K562 (cell line): ENCODE measurements around the gene SLC8A2. TPM values are rescaled to one million over a fixed set of nuclear protein-coding genes. Genes with fewer than 3 reads are reported as not detected.

Experiments
- CEBPG ChIP-seq, 3 experiments: fragments of 200-800 bp in 1 of 3; sonication (Bioruptor generic) in 1 of 3; sonication (generic) in 1 of 3; formaldehyde crosslinking in 1 of 3; IDR thresholded peaks in 2 of 3; conservative IDR thresholded peaks in 1 of 3; 2 replicates each; pipeline versions ENCODE4 v1.6.1 to v1.8.0; 2016 to 2022; ENCODE audit warnings: missing compliant biosample characterization in 2 of 3, missing genetic modification characterization in 2 of 3, mild to moderate bottlenecking in 1 of 3, missing genetic modification reagents in 1 of 3
- FIP1L1 ChIP-seq: fragments of 200-400 bp; formaldehyde crosslinking; IDR thresholded peaks from 2 replicates; pipeline ENCODE4 v1.6.1; 2018; ENCODE audit warnings: mild to moderate bottlenecking, low read depth, low read length; ENCODE audit not compliant: poor library complexity, severe bottlenecking
- HMGXB4 ChIP-seq: sonication (generic); formaldehyde crosslinking; IDR thresholded peaks from 2 replicates; pipeline ENCODE4 v1.8.1; 2023; ENCODE audit warnings: mild to moderate bottlenecking, missing genetic modification reagents
- IRF2 ChIP-seq: sonication (generic); formaldehyde crosslinking; IDR thresholded peaks from 2 replicates; pipeline ENCODE4 v1.8.1; 2022; ENCODE audit warnings: mild to moderate bottlenecking, missing genetic modification reagents
- POLR2AphosphoS5 ChIP-seq: IDR thresholded peaks from 2 replicates; pipeline ENCODE4 v1.6.1; 2011; ENCODE audit warnings: mild to moderate bottlenecking, low read depth, low read length, moderate library complexity; ENCODE audit not compliant: control insufficient read depth, insufficient read depth
- RERE ChIP-seq: sonication (generic); formaldehyde crosslinking; IDR thresholded peaks from 2 replicates; pipeline ENCODE4 v1.8.0; 2023; ENCODE audit warnings: missing genetic modification reagents, mild to moderate bottlenecking, borderline replicate concordance
- TFE3 ChIP-seq: fragments of 450-650 bp; formaldehyde crosslinking; IDR thresholded peaks from 2 replicates; pipeline ENCODE4 v1.4.0; 2020; ENCODE audit warnings: mild to moderate bottlenecking, mixed read lengths
- USF2 ChIP-seq: sonication (generic); formaldehyde crosslinking; IDR thresholded peaks from 2 replicates; pipeline ENCODE4 v1.5.0; 2020; ENCODE audit warnings: missing genetic modification reagents
- ZBTB2 ChIP-seq: fragments of 450-650 bp; IDR thresholded peaks from 2 replicates; pipeline ENCODE4 v1.6.1; 2016; ENCODE audit warnings: antibody characterized with exemption
- ZNF124 ChIP-seq: sonication (generic); formaldehyde crosslinking; IDR thresholded peaks from 2 replicates; pipeline ENCODE4 v1.8.1; 2022; ENCODE audit warnings: missing genetic modification reagents
- ZNF217 ChIP-seq: sonication (generic); formaldehyde crosslinking; IDR thresholded peaks from 2 replicates; pipeline ENCODE4 v1.8.0; 2022; ENCODE audit warnings: mild to moderate bottlenecking, missing genetic modification reagents
- ZNF224 ChIP-seq: sonication (generic); formaldehyde crosslinking; IDR thresholded peaks from 2 replicates; pipeline ENCODE4 v1.8.0; 2022; ENCODE audit warnings: mild to moderate bottlenecking, missing genetic modification reagents
- ZNF77 ChIP-seq: fragments of 250-450 bp; sonication (Bioruptor Pico); IDR thresholded peaks from 2 replicates; pipeline ENCODE4 v1.5.0; 2020
- polyA plus RNA-seq, 8 experiments: library from polyadenylated mRNA; depleted of rRNA in 4 of 8; stranded (reverse) in 5 of 8; unstranded in 3 of 8; fragments of >200 nt; fragmentation: Nextera tagmentation in 2 of 8; fragmentation: Illumina TruSeq in 1 of 8; extraction: Ambion mirVana in 2 of 8; extraction: Trizol in 1 of 8; gene quantifications; 2 replicates each; pipeline versions ENCODE4 v1.2.1 to v1.2.3, GENCODE V29; 2011 to 2014; ENCODE audit warnings: inconsistent platforms in 1 of 8, missing spikeins in 1 of 8
- total RNA-seq, 7 experiments: library from RNA; depleted of rRNA in 6 of 7; stranded (reverse); fragments of >200 nt in 6 of 7; fragmentation: Illumina TruSeq in 2 of 7; extraction: Trizol in 2 of 7; gene quantifications; 2 replicates each; pipeline versions ENCODE4 v1.2.1 to v1.2.3, GENCODE V29; 2011 to 2021; ENCODE audit warnings: low replicate concordance in 1 of 7

Gene SLC8A2
- total and polyA plus RNA-seq, 9 of the 15 experiments (the other 6 are each of a cell fraction or from before 2014, with no cell fraction given), result 0.07 to 0.66 (median 0.24) TPM; not detected in 3

- TF ChIP-seq RERE (CRISPR knock-in tag) (peak; percentile 76; the same call in 1 of the 2 replicates), CEBPG (CRISPR knock-in tag; IDR thresholded peaks at IDR 0.05) (peak; percentile 54; the same call in 1 of the 2 replicates), CEBPG (tag; conservative IDR thresholded peaks at IDR 0.05 in 1 of 2, IDR thresholded peaks at IDR 0.05 in 1 of 2) (no peak), ZBTB2 (no peak), HMGXB4 (peak; percentile 88; the same call in 1 of the 2 replicates), POLR2AphosphoS5 (no peak), TFE3 (no peak), ZNF124 (peak; percentile 83; the same call in 1 of the 2 replicates), ZNF77 (CRISPR knock-in tag) (no peak), IRF2 (CRISPR knock-in tag) (0 out of 2 replicates have a peak, but pooled peaks have one; percentile 78), USF2 (CRISPR knock-in tag) (peak; percentile 64), ZNF224 (CRISPR knock-in tag) (peak; percentile 71; the same call in 1 of the 2 replicates), ZNF217 (0 out of 2 replicates have a peak, but pooled peaks have one; percentile 27), FIP1L1 (peak; percentile 73)
Observed at GRCh38 chr19:47447470-47448359, 24.0 kb downstream of the SLC8A2 start (continued).
